ENCODE data around the gene PRKG1. TPM values are rescaled to one million over a fixed set of nuclear protein-coding genes. Genes with fewer than 3 reads are reported as not detected.

Gene PRKG1
- polyA plus RNA-seq, 4 donors, result 0.45 to 7.4 (median 1.3) TPM

GRCh38 chr10:52050429-52051047 lies 976.3 kb downstream of the PRKG1 start:
- FAIRE-seq (no peak), DNase-seq (peak; percentile 21 to 28)
- Histone ChIP-seq H3K4me3 (ENCODE audit: low read depth in 1 of 3, low read length in 3 of 3) (no peak overlapping the region), H3K36me3 (ENCODE audit: control insufficient read depth in 3 of 3, insufficient read depth in 2 of 3, low read depth in 1 of 3, low read length in 3 of 3) (no peaks in the 10 kb centered on the region), H3K27me3 (ENCODE audit: control insufficient read depth in 3 of 3, insufficient read depth in 3 of 3, low read length in 3 of 3) (no peaks in the 10 kb centered on the region), H3K9me3 (ENCODE audit: control insufficient read depth in 2 of 2, insufficient read depth in 1 of 2, low read depth in 1 of 2, low read length in 1 of 2) (no peaks in the 10 kb centered on the region), H3K27ac (ENCODE audit: low read depth in 1 of 3, low read length in 2 of 3) (no peak overlapping the region), H3K4me1 (ENCODE audit: control insufficient read depth in 3 of 3, insufficient read depth in 2 of 3, low read depth in 1 of 3, low read length in 2 of 3) (no peaks in the 10 kb centered on the region)
- 12 to 47% (median 28%) methylated on average over 3 of the region's 3 CpGs for WGBS, 3 donors

GRCh38 chr10:52053497-52053896 lies 979.2 kb downstream of the PRKG1 start:
- Histone ChIP-seq H3K4me1 (ENCODE audit: control insufficient read depth in 3 of 3, insufficient read depth in 2 of 3, low read depth in 1 of 3, low read length in 2 of 3) (no peaks in the 10 kb centered on the region), H3K27ac (ENCODE audit: low read depth in 1 of 3, low read length in 2 of 3) (no peak overlapping the region), H3K4me3 (ENCODE audit: low read depth in 1 of 3, low read length in 3 of 3) (no peak overlapping the region), H3K36me3 (ENCODE audit: control insufficient read depth in 3 of 3, insufficient read depth in 2 of 3, low read depth in 1 of 3, low read length in 3 of 3) (no peaks in the 10 kb centered on the region), H3K9me3 (ENCODE audit: control insufficient read depth in 2 of 2, insufficient read depth in 1 of 2, low read depth in 1 of 2, low read length in 1 of 2) (no peaks in the 10 kb centered on the region), H3K27me3 (ENCODE audit: control insufficient read depth in 3 of 3, insufficient read depth in 3 of 3, low read length in 3 of 3) (no peaks in the 10 kb centered on the region)
- FAIRE-seq (no peak), DNase-seq (no peak)
- WGBS, 3 donors, result 84 to 89% (median 87%) methylated on average over 5 of the region's 5 CpGs

DNA sequence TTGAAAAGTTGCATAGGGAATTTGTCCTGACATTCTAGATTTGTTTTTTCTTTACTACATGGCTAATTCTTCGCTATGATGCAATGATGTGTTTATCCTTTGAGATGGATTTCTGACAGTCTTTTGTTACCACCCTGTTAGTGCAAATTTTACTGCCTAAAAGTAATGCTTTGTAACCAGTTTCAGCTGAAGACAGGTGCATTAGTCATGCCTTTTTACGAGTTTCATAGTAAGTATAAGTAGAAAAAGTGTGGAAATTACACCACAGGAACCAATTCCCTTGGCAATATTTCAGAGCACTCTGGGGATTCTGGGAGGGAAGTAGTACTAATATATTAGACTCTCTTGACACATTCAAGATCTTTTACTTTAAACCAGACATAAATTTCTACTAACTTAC lies 982.0 kb downstream of the PRKG1 start:
- Histone ChIP-seq H3K36me3 (ENCODE audit: control insufficient read depth in 3 of 3, insufficient read depth in 2 of 3, low read depth in 1 of 3, low read length in 3 of 3) (no peaks in the 10 kb centered on the region), H3K4me3 (ENCODE audit: low read depth in 1 of 3, low read length in 3 of 3) (no peak overlapping the region), H3K27me3 (ENCODE audit: control insufficient read depth in 3 of 3, insufficient read depth in 3 of 3, low read length in 3 of 3) (no peaks in the 10 kb centered on the region), H3K27ac (ENCODE audit: low read depth in 1 of 3, low read length in 2 of 3) (no peak overlapping the region), H3K9me3 (ENCODE audit: control insufficient read depth in 2 of 2, insufficient read depth in 1 of 2, low read depth in 1 of 2, low read length in 1 of 2) (no peaks in the 10 kb centered on the region), H3K4me1 (ENCODE audit: control insufficient read depth in 3 of 3, insufficient read depth in 2 of 3, low read depth in 1 of 3, low read length in 2 of 3) (no peaks in the 10 kb centered on the region)
- WGBS, 3 donors, result 72 to 89% (median 85%) methylated on average over 2 of the region's 2 CpGs
- no peak for FAIRE-seq
- no peak for DNase-seq

DNA sequence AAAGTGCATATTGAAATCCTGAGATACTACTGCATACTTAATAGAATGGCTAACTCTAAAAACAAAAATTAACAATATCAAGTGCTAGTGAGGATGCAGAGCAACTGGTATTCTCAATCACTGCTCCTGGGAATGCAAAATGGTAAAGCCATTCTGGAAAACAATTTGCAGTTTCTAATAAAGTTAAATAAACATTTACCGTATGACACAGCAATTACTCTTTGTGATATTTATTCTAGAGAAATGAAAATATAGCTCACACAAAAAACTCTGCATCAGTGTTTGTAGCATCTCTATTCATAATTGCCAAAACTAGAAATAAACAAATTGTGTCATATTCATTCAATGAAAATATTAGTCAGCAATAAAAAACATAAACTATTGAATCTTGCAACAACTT lies 984.8 kb downstream of the PRKG1 start:
- H3K27ac ChIP-seq (ENCODE audit: low read depth in 1 of 3, low read length in 2 of 3), result no peak overlapping the region
- no peak for DNase-seq
- H3K27me3 ChIP-seq (ENCODE audit: control insufficient read depth in 3 of 3, insufficient read depth in 3 of 3, low read length in 3 of 3), result no peaks in the 10 kb centered on the region
- no peaks in the 10 kb centered on the region for H3K4me1 ChIP-seq (ENCODE audit: control insufficient read depth in 3 of 3, insufficient read depth in 2 of 3, low read depth in 1 of 3, low read length in 2 of 3)
- H3K4me3 ChIP-seq (ENCODE audit: low read depth in 1 of 3, low read length in 3 of 3), result no peak overlapping the region
- no peaks in the 10 kb centered on the region for H3K9me3 ChIP-seq (ENCODE audit: control insufficient read depth in 2 of 2, insufficient read depth in 1 of 2, low read depth in 1 of 2, low read length in 1 of 2)
- H3K36me3 ChIP-seq (ENCODE audit: control insufficient read depth in 3 of 3, insufficient read depth in 2 of 3, low read depth in 1 of 3, low read length in 3 of 3), result peaks cover 0 to 3% (median 0%) of the 10 kb centered on the region in 3 donors
- no peak for FAIRE-seq
- WGBS, 3 donors, result 76 to 97% (median 95%) methylated on average over 1 of the region's 1 CpG

GRCh38 chr10:52063159-52063558 lies 988.9 kb downstream of the PRKG1 start:
- H3K4me1 ChIP-seq (ENCODE audit: control insufficient read depth in 3 of 3, insufficient read depth in 2 of 3, low read depth in 1 of 3, low read length in 2 of 3), result no peaks in the 10 kb centered on the region
- H3K4me3 ChIP-seq (ENCODE audit: low read depth in 1 of 3, low read length in 3 of 3), result no peak overlapping the region
- H3K27ac ChIP-seq (ENCODE audit: low read depth in 1 of 3, low read length in 2 of 3), result no peak overlapping the region
- no peaks in the 10 kb centered on the region for H3K9me3 ChIP-seq (ENCODE audit: control insufficient read depth in 2 of 2, insufficient read depth in 1 of 2, low read depth in 1 of 2, low read length in 1 of 2)
- 88 to 93% (median 93%) methylated on average over 10 of the region's 10 CpGs for WGBS, 3 donors
- FAIRE-seq, result no peak
- H3K36me3 ChIP-seq (ENCODE audit: control insufficient read depth in 3 of 3, insufficient read depth in 2 of 3, low read depth in 1 of 3, low read length in 3 of 3), result peaks cover 0 to 3% (median 0%) of the 10 kb centered on the region in 3 donors
- H3K27me3 ChIP-seq (ENCODE audit: control insufficient read depth in 3 of 3, insufficient read depth in 3 of 3, low read length in 3 of 3), result no peaks in the 10 kb centered on the region
- DNase-seq, result no peak

DNA sequence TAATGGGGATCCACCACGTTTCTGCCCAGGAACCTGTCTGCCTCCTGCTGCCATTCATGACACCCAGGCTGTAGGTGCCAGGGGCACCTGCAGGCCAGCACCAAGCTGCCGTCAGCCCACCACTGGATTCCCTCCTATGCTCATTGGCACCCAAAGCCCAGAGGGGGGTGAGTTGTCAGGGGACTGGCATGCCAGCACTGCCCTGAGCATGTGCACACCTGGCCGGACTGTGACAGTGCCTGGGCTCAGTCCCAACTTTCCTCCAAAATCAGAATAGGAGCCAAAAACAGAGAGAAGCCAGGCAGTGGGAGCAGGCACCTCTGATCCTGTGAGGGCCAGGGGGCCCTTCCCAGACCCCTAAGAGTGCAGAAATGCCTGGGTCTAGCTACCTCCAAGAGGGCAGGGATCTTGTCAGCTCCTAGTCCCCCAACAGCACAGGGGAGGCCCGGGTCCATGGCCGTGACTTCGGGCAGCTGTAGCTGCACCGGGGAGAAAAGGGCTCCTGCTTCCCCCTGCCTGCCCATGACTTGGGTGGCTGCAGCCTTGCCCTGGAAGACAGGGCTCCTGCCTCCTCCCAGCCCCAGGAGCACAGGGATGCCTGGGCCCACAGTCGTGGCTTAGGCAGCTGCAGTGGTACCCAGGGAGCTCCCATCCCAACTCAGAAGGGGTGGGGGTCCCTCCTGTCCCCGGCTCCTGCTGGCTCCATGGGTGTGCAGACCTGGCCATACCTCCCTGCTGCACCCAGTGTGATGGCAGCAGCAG lies 990.0 kb downstream of the PRKG1 start:
- Histone ChIP-seq H3K27me3 (ENCODE audit: control insufficient read depth in 3 of 3, insufficient read depth in 3 of 3, low read length in 3 of 3) (no peaks in the 10 kb centered on the region), H3K4me3 (ENCODE audit: low read depth in 1 of 3, low read length in 3 of 3) (no peak overlapping the region), H3K9me3 (ENCODE audit: control insufficient read depth in 2 of 2, insufficient read depth in 1 of 2, low read depth in 1 of 2, low read length in 1 of 2) (no peaks in the 10 kb centered on the region), H3K27ac (ENCODE audit: low read depth in 1 of 3, low read length in 2 of 3) (no peak overlapping the region), H3K4me1 (ENCODE audit: control insufficient read depth in 3 of 3, insufficient read depth in 2 of 3, low read depth in 1 of 3, low read length in 2 of 3) (no peaks in the 10 kb centered on the region), H3K36me3 (ENCODE audit: control insufficient read depth in 3 of 3, insufficient read depth in 2 of 3, low read depth in 1 of 3, low read length in 3 of 3) (peaks cover 0 to 3% (median 0%) of the 10 kb centered on the region in 3 donors)
- FAIRE-seq (no peak), DNase-seq (no peak)
- WGBS, 3 donors, result 81 to 88% (median 82%) methylated on average over 9 of the region's 9 CpGs

- H3K9me3 ChIP-seq (ENCODE audit: control insufficient read depth in 2 of 2, insufficient read depth in 1 of 2, low read depth in 1 of 2, low read length in 1 of 2), result no peaks in the 10 kb centered on the region
- H3K4me3 ChIP-seq (ENCODE audit: low read depth in 1 of 3, low read length in 3 of 3), result no peak overlapping the region
- DNase-seq (no peak), FAIRE-seq (no peak)
- no peaks in the 10 kb centered on the region for H3K4me1 ChIP-seq (ENCODE audit: control insufficient read depth in 3 of 3, insufficient read depth in 2 of 3, low read depth in 1 of 3, low read length in 2 of 3)
- peaks cover 0 to 3% (median 0%) of the 10 kb centered on the region in 3 donors for H3K36me3 ChIP-seq (ENCODE audit: control insufficient read depth in 3 of 3, insufficient read depth in 2 of 3, low read depth in 1 of 3, low read length in 3 of 3)
- H3K27me3 ChIP-seq (ENCODE audit: control insufficient read depth in 3 of 3, insufficient read depth in 3 of 3, low read length in 3 of 3), result no peaks in the 10 kb centered on the region
- H3K27ac ChIP-seq (ENCODE audit: low read depth in 1 of 3, low read length in 2 of 3), result no peak overlapping the region
- WGBS, 3 donors, result 72 to 82% (median 75%) methylated on average over 6 of the region's 6 CpGs
Observed at GRCh38 chr10:52066383-52066782, 992.1 kb downstream of the PRKG1 start.

DNA sequence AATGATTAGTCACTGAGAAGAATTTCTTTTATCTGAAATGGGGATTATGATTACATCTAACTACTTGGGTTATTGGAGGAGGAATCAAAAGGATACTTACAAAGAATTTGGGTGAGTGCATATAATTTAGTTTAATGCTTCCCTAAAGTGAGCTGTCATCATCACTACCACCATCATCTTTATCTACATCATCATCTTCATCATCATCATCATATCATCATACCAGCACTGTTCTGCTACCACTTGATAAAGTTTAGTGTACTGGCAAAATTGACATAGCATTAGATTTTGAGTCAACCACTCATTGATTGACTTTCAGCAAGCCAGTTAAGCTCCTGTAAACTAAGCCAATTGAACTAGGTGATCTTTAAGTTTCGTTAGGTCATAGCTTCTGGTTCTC lies 994.2 kb downstream of the PRKG1 start:
- Histone ChIP-seq H3K36me3 (ENCODE audit: control insufficient read depth in 3 of 3, insufficient read depth in 2 of 3, low read depth in 1 of 3, low read length in 3 of 3) (no peaks in the 10 kb centered on the region), H3K4me1 (ENCODE audit: control insufficient read depth in 3 of 3, insufficient read depth in 2 of 3, low read depth in 1 of 3, low read length in 2 of 3) (no peaks in the 10 kb centered on the region), H3K27me3 (ENCODE audit: control insufficient read depth in 3 of 3, insufficient read depth in 3 of 3, low read length in 3 of 3) (no peaks in the 10 kb centered on the region), H3K4me3 (ENCODE audit: low read depth in 1 of 3, low read length in 3 of 3) (no peak overlapping the region), H3K9me3 (ENCODE audit: control insufficient read depth in 2 of 2, insufficient read depth in 1 of 2, low read depth in 1 of 2, low read length in 1 of 2) (no peaks in the 10 kb centered on the region), H3K27ac (ENCODE audit: low read depth in 1 of 3, low read length in 2 of 3) (no peak overlapping the region)
- 56 to 90% (median 67%) methylated on average over 1 of the region's 1 CpG for WGBS, 3 donors
- DNase-seq, result no peak
- FAIRE-seq, result no peak
